SK-N-SH (cell line): ENCODE measurements around the gene TRAF1. TPM values are rescaled to one million over a fixed set of nuclear protein-coding genes. Genes with fewer than 3 reads are reported as not detected.

ENCODE experiments used
- CTCF ChIA-PET: fragments of 300-600, 350-600 bp; formaldehyde crosslinking; extraction: SDS; loops from one replicate; lab custom pipeline; 2021; lab: Yijun Ruan, JAX
- POLR2A ChIA-PET: fragments of 350-600 bp; sonication (Branson Sonifier 250); formaldehyde crosslinking; extraction: SDS; loops from one replicate; lab custom pipeline; 2020; ENCODE audit warnings: antibody characterized with exemption, inconsistent platforms; lab: Yijun Ruan, JAX
- DNase-seq: peaks from one replicate; pipeline ENCODE4 v3.0.0; 2012
- H2AFZ ChIP-seq: fragments of 200-600 bp; sonication (generic); 2 replicates; pipeline ENCODE4 v1.8.1; 2016; ENCODE audit warnings: antibody characterized with exemption, mild to moderate bottlenecking, low read depth
- H3F3A ChIP-seq: fragments of 200-600 bp; sonication (generic); replicated peaks from 2 replicates; pipeline ENCODE3; 2016; ENCODE audit warnings: antibody characterized with exemption, mild to moderate bottlenecking; ENCODE audit not compliant: insufficient read depth
- H3K27ac ChIP-seq, 2 experiments: fragments of 200-500 bp in 1 of 2; fragments of 200-600 bp in 1 of 2; sonication (Bioruptor generic) in 1 of 2; sonication (generic), shearing (Covaris generic) in 1 of 2; 2 replicates each; pipeline versions ENCODE4 v1.5.1 to v1.6.1; 2014 to 2016; ENCODE audit warnings: low read depth in 2 of 2, inconsistent platforms in 1 of 2, low read length in 1 of 2, mild to moderate bottlenecking in 1 of 2, mixed read lengths in 1 of 2
- H3K27me3 ChIP-seq: fragments of 200-600 bp; sonication (generic), shearing (Covaris generic); 2 replicates; pipeline ENCODE4 v1.6.1; 2016; ENCODE audit warnings: mixed run types; ENCODE audit not compliant: insufficient read depth
- H3K36me3 ChIP-seq, 2 experiments: fragments of 200-500 bp in 1 of 2; fragments of 200-600 bp in 1 of 2; sonication (Bioruptor generic) in 1 of 2; sonication (generic) in 1 of 2; replicated peaks in 1 of 2; 2 replicates each; pipeline versions ENCODE3 to v1.5.1; 2014 to 2016; ENCODE audit warnings: low read length in 1 of 2, mild to moderate bottlenecking in 1 of 2; ENCODE audit not compliant: insufficient read depth in 2 of 2, control insufficient read depth in 1 of 2
- H3K4me1 ChIP-seq, 2 experiments: fragments of 200-500 bp in 1 of 2; fragments of 200-600 bp in 1 of 2; sonication (Bioruptor generic) in 1 of 2; sonication (generic), shearing (Covaris generic) in 1 of 2; 2 replicates each; pipeline versions ENCODE4 v1.5.1 to v1.6.1; 2014 to 2016; ENCODE audit warnings: low read depth in 1 of 2, low read length in 1 of 2, mixed run types in 1 of 2; ENCODE audit not compliant: insufficient read depth in 2 of 2, control insufficient read depth in 1 of 2
- H3K4me2 ChIP-seq: fragments of 200-600 bp; sonication (generic), shearing (Covaris generic); 2 replicates; pipeline ENCODE4 v1.6.1; 2017; ENCODE audit warnings: mixed run types
- H3K4me3 ChIP-seq, 2 experiments: fragments of 200-500 bp in 1 of 2; fragments of 200-600 bp in 1 of 2; sonication (Bioruptor generic) in 1 of 2; sonication (generic), shearing (Covaris generic) in 1 of 2; 2 replicates each; pipeline versions ENCODE4 v1.5.1 to v1.8.1; 2014 to 2016; ENCODE audit warnings: low read depth in 2 of 2, inconsistent platforms in 1 of 2, low read length in 1 of 2, mild to moderate bottlenecking in 1 of 2, mixed read lengths in 1 of 2, moderate library complexity in 1 of 2
- H3K79me2 ChIP-seq: fragments of 200-600 bp; sonication (generic); 2 replicates; pipeline ENCODE4 v1.8.1; 2017; ENCODE audit warnings: mild to moderate bottlenecking; ENCODE audit not compliant: insufficient read depth
- H3K9ac ChIP-seq: fragments of 200-600 bp; sonication (generic); 2 replicates; pipeline ENCODE4 v1.6.1; 2017; ENCODE audit warnings: mixed run types
- H3K9me2 ChIP-seq: fragments of 200-600 bp; sonication (generic); 2 replicates; pipeline ENCODE4 v1.6.1; 2017; ENCODE audit warnings: mixed run types
- H3K9me3 ChIP-seq: fragments of 200-600 bp; sonication (generic); 2 replicates; pipeline ENCODE4 v1.6.1; 2017; ENCODE audit warnings: mixed run types, mild to moderate bottlenecking, moderate library complexity
- H4K20me1 ChIP-seq: fragments of 200-600 bp; sonication (generic); 2 replicates; pipeline ENCODE4 v1.6.1; 2017; ENCODE audit warnings: mild to moderate bottlenecking, mixed run types; ENCODE audit not compliant: insufficient read depth
- ELF1 ChIP-seq: IDR thresholded peaks from 2 replicates; pipeline ENCODE4 v1.4.0; 2012
- GABPA ChIP-seq: IDR thresholded peaks from 2 replicates; pipeline ENCODE4 v1.4.0; 2012; ENCODE audit warnings: low read depth, mild to moderate bottlenecking
- GATA2 ChIP-seq: sonication (generic); formaldehyde crosslinking; IDR thresholded peaks from 2 replicates; pipeline ENCODE4 v1.5.0; 2020; ENCODE audit warnings: mild to moderate bottlenecking, missing genetic modification reagents
- MAX ChIP-seq: IDR thresholded peaks from 2 replicates; pipeline ENCODE4 v1.4.0; 2012; ENCODE audit warnings: low read depth
- MXI1 ChIP-seq: IDR thresholded peaks from 2 replicates; pipeline ENCODE4 v1.6.1; 2012; ENCODE audit warnings: mild to moderate bottlenecking, low read depth, low read length, improper control_type of control experiment
- NFIC ChIP-seq: IDR thresholded peaks from 2 replicates; pipeline ENCODE4 v1.4.0; 2012; ENCODE audit warnings: borderline replicate concordance
- NRF1 ChIP-seq: IDR thresholded peaks from 2 replicates; pipeline ENCODE4 v1.6.1; 2012; ENCODE audit warnings: low read depth, mild to moderate bottlenecking, low read length
- POLR2AphosphoS5 ChIP-seq: IDR thresholded peaks from 2 replicates; pipeline ENCODE4 v1.6.1; 2012; ENCODE audit warnings: low read depth, low read length
- RCOR1 ChIP-seq: fragments of 150-350 bp; IDR thresholded peaks from 2 replicates; pipeline ENCODE4 v1.6.1; 2017; ENCODE audit warnings: antibody characterized with exemption, low read length
- RFX5 ChIP-seq: IDR thresholded peaks from 2 replicates; pipeline ENCODE4 v1.6.1; 2012; ENCODE audit warnings: mild to moderate bottlenecking, improper control_type of control experiment, low read length
- SMC3 ChIP-seq: IDR thresholded peaks from 2 replicates; pipeline ENCODE4 v1.6.1; 2012; ENCODE audit warnings: low read depth, low read length, improper control_type of control experiment
- TEAD4 ChIP-seq: IDR thresholded peaks from 2 replicates; pipeline ENCODE4 v1.4.0; 2012; ENCODE audit warnings: mild to moderate bottlenecking, borderline replicate concordance; ENCODE audit not compliant: insufficient read depth
- YY1 ChIP-seq: IDR thresholded peaks from 2 replicates; pipeline ENCODE4 v1.4.0; 2012; ENCODE audit warnings: low read depth, mild to moderate bottlenecking
- WGBS: methylation state at CpG from one replicate; pipeline ENCODE4 v1.1.6; 2017; ENCODE audit warnings: low lambda C conversion rate; 5-methylcytosine and 5-hydroxymethylcytosine counted together
- polyA plus RNA-seq, 3 experiments: library from polyadenylated mRNA; depleted of rRNA; stranded (reverse); fragments of >200 nt; gene quantifications; 2 replicates each; pipeline ENCODE4 v1.2.3, GENCODE V29; 2012
- TF ChIP-seq, protein P1 (sequence below): fragments of 200-600 bp; sonication (generic); IDR thresholded peaks from 2 replicates; pipeline ENCODE4 v1.6.1; 2017; ENCODE audit warnings: antibody characterized with exemption, mild to moderate bottlenecking, moderate library complexity
- TF ChIP-seq, protein P2 (sequence below): IDR thresholded peaks from 2 replicates; pipeline ENCODE4 v1.6.1; 2012; ENCODE audit warnings: mild to moderate bottlenecking, low read depth, low read length, moderate library complexity

The TRAF1 gene
- polyA plus RNA-seq, 1 of the 3 experiments (the other 2 are of a cell fraction): 1.2 TPM

GRCh38 chr9:120898396-120898795 lies 28.2 kb downstream of the TRAF1 start:
- H3K4me1 ChIP-seq: no peaks in the 10 kb centered on the region; a peak in 1 of 4 replicates
- no peaks in the 10 kb centered on the region for H3K79me2 ChIP-seq
- H3F3A ChIP-seq: no peaks in the 10 kb centered on the region
- H2AFZ ChIP-seq: no peak overlapping the region
- H3K9ac ChIP-seq: no peak overlapping the region
- H3K4me3 ChIP-seq: no peak overlapping the region
- no peaks in the 10 kb centered on the region for H3K27me3 ChIP-seq
- no peaks in the 10 kb centered on the region for H4K20me1 ChIP-seq
- 92% methylated on average over 3 of the region's 3 CpGs for WGBS
- H3K36me3 ChIP-seq: no peaks in the 10 kb centered on the region
- H3K9me3 ChIP-seq: no peaks in the 10 kb centered on the region
- DNase-seq: no peak
- POLR2A ChIA-PET: no interaction called here
- no peak overlapping the region for H3K4me2 ChIP-seq
- CTCF ChIA-PET: interaction anchor here (1.3 kb wide), 1 partner anchor 12 kb away, joined by 3 read pairs; no protein-coding TSS in a partner anchor
- H3K27ac ChIP-seq: no peak overlapping the region
- no peaks in the 10 kb centered on the region for H3K9me2 ChIP-seq
- TF ChIP-seq, protein P1, sequence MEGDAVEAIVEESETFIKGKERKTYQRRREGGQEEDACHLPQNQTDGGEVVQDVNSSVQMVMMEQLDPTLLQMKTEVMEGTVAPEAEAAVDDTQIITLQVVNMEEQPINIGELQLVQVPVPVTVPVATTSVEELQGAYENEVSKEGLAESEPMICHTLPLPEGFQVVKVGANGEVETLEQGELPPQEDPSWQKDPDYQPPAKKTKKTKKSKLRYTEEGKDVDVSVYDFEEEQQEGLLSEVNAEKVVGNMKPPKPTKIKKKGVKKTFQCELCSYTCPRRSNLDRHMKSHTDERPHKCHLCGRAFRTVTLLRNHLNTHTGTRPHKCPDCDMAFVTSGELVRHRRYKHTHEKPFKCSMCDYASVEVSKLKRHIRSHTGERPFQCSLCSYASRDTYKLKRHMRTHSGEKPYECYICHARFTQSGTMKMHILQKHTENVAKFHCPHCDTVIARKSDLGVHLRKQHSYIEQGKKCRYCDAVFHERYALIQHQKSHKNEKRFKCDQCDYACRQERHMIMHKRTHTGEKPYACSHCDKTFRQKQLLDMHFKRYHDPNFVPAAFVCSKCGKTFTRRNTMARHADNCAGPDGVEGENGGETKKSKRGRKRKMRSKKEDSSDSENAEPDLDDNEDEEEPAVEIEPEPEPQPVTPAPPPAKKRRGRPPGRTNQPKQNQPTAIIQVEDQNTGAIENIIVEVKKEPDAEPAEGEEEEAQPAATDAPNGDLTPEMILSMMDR: no peak
- peak; percentile 29 for TF ChIP-seq GATA2

DNA sequence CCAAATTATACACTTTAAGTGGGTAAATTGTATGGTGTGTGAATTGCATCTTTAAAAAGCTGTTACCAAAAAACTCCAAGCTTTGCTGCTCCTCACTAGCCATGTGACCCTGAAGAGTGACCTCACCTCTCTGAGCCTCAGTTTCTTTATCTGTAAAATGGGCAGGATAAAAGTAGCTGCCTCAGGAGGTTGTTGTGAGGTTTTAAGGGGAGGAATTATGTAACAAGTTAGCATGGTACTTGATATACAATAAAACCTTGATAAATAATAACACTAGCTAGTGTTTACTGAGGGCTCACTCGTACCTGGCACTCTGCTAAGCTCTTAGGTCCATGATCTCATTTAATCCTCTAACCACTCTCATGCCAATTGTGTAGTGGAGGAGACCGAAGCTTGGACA lies 30.6 kb downstream of the TRAF1 start:
- WGBS: 86% methylated on average over 2 of the region's 2 CpGs
- Histone ChIP-seq H3K27ac (no peak overlapping the region), H3K36me3 (no peaks in the 10 kb centered on the region), H3K4me2 (no peak overlapping the region), H3K9me3 (no peaks in the 10 kb centered on the region), H3K4me1 (no peaks in the 10 kb centered on the region; a peak in 1 of 4 replicates), H2AFZ (no peak overlapping the region), H4K20me1 (no peaks in the 10 kb centered on the region), H3K27me3 (no peaks in the 10 kb centered on the region), H3F3A (peaks cover 11% of the 10 kb centered on the region), H3K79me2 (no peaks in the 10 kb centered on the region), H3K9me2 (no peaks in the 10 kb centered on the region), H3K4me3 (no peak overlapping the region), H3K9ac (no peak overlapping the region)
- CTCF ChIA-PET: interaction anchor here (1.0 to 1.4 kb wide), 2 partner anchors 10 to 12 kb away, joined by 3 to 4 read pairs; no protein-coding TSS in a partner anchor
- POLR2A ChIA-PET: no interaction called here
- DNase-seq: no peak
- TF ChIP-seq RCOR1: no peak

DNA sequence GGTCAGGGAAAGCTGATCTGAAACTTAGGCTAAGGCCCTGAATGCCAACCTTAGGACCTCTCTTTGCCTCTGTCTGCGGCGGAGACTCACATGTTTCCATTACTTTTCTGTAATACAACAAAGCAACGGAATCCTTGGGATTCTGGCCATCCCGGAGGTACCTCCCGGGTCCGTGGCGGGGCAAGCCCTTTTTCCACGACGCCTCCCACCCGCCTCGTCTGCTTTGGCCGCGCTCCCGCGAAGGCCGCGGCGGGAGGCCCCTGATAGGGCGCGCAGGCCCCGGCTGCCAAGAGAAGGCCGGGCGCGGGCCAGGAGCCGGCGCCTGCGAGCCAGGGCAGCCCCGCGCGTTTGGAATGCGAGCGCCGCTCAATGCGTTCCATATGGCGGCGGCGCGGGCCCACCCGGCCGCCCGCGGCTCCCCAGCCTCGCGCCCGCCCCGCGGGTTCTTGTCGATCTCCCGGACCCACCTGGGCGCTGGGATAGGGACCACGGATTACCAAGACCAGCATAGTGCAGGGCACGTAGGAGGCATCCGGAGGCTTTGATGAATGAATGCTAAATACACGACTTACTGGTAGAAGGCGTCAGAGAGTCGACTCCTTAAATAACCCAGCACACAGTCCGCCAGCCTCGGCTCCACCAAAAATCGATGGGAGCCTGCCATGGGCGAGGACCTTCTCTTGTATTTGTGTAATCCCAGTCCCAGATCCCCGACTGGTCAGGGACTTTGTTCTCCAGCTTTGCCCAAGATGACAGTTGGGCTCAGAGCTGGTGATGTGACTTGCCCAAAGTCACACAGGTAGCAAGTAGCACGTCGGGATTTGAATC lies 32.1 kb downstream of the TRAF1 start:
- no peak for DNase-seq
- no peak overlapping the region for H3K4me2 ChIP-seq
- H3K27ac ChIP-seq: no peak overlapping the region
- no peak overlapping the region for H2AFZ ChIP-seq
- H3K9me3 ChIP-seq: no peaks in the 10 kb centered on the region
- no peaks in the 10 kb centered on the region for H3K9me2 ChIP-seq
- H4K20me1 ChIP-seq: no peaks in the 10 kb centered on the region
- H3K27me3 ChIP-seq: no peaks in the 10 kb centered on the region
- H3F3A ChIP-seq: peaks cover 11% of the 10 kb centered on the region
- no peaks in the 10 kb centered on the region; a peak in 1 of 4 replicates for H3K4me1 ChIP-seq
- 95% methylated on average over 43 of the region's 63 CpGs for WGBS
- no peak overlapping the region for H3K4me3 ChIP-seq
- CTCF ChIA-PET: no interaction called here
- H3K9ac ChIP-seq: no peak overlapping the region
- POLR2A ChIA-PET: no interaction called here
- H3K79me2 ChIP-seq: no peaks in the 10 kb centered on the region
- H3K36me3 ChIP-seq: no peaks in the 10 kb centered on the region
- TF ChIP-seq MAX (no peak), MXI1 (no peak), RFX5 (no peak), GABPA (no peak), SMC3 (no peak), YY1 (no peak), NRF1 (no peak), POLR2AphosphoS5 (no peak), NFIC (no peak), ELF1 (no peak), TEAD4 (no peak)
- TF ChIP-seq, protein P2, sequence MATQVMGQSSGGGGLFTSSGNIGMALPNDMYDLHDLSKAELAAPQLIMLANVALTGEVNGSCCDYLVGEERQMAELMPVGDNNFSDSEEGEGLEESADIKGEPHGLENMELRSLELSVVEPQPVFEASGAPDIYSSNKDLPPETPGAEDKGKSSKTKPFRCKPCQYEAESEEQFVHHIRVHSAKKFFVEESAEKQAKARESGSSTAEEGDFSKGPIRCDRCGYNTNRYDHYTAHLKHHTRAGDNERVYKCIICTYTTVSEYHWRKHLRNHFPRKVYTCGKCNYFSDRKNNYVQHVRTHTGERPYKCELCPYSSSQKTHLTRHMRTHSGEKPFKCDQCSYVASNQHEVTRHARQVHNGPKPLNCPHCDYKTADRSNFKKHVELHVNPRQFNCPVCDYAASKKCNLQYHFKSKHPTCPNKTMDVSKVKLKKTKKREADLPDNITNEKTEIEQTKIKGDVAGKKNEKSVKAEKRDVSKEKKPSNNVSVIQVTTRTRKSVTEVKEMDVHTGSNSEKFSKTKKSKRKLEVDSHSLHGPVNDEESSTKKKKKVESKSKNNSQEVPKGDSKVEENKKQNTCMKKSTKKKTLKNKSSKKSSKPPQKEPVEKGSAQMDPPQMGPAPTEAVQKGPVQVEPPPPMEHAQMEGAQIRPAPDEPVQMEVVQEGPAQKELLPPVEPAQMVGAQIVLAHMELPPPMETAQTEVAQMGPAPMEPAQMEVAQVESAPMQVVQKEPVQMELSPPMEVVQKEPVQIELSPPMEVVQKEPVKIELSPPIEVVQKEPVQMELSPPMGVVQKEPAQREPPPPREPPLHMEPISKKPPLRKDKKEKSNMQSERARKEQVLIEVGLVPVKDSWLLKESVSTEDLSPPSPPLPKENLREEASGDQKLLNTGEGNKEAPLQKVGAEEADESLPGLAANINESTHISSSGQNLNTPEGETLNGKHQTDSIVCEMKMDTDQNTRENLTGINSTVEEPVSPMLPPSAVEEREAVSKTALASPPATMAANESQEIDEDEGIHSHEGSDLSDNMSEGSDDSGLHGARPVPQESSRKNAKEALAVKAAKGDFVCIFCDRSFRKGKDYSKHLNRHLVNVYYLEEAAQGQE: no peak
